ENCODE results near the gene PUM2.

Gene PUM2

DNA sequence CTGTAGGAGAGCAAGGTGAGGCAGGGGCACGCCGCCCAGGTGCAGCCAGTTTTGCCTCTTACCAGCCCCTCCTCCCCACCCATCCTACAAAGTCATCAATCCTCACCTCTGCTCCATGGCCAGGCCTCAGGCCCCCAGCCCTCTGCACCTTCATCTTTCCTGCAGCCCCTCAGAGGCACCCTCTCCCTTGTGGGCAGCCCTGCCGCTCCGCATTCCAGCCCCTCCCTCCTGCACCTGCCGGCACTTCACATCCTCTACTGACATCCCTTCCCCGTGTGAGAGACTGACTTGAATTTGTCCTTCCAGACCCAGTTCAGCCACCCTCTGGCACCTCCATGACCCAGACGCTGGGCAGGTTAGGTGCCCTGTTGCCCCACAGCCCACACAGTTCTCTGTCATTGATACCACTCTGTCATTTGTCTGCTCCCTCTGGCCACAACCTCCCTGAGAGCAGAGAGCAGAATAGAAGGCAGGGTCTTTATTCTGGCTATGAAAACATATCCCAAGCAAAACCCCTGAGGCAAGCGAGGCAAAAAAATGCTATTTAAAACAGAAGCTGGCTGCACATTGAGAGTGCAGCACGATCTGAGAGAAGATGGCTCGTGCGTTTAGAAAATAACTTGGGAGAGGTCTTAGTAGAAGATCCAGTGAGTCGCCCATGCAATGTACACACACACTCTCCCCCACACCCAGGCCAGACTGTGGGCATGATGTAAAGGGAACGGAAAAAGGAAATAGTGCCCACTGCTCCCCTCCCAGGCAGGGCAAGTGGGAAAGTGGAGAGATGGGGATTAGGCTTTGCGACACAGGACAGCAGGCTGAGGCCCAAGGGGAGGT is 151.6 kb downstream of the PUM2 start:
- DNase-seq, result no peak

All from NCI-H2029 treated with DMSO at 0.1 percent for 48 hours (cell line).